GM23248 (cell line): ENCODE measurements around the gene LYPD6B. TPM values are rescaled to one million over a fixed set of nuclear protein-coding genes. Genes with fewer than 3 reads are reported as not detected.

Source experiments
- DNase-seq: peaks from one replicate; pipeline ENCODE4 v3.0.0-alpha.2; 2015
- H2AFZ ChIP-seq: fragments of 200-600 bp; sonication (generic); 2 replicates; pipeline ENCODE4 v1.6.1; 2016; ENCODE audit warnings: antibody characterized with exemption
- H3F3A ChIP-seq: fragments of 200-600 bp; sonication (generic); 2 replicates; pipeline ENCODE4 v1.6.1; 2016; ENCODE audit warnings: mild to moderate bottlenecking, antibody characterized with exemption, mixed run types; ENCODE audit not compliant: insufficient read depth
- H3K27ac ChIP-seq: fragments of 200-600 bp; sonication (generic); 2 replicates; pipeline ENCODE4 v1.5.1; 2016; ENCODE audit warnings: mild to moderate bottlenecking
- H3K27me3 ChIP-seq: fragments of 200-600 bp; sonication (generic); replicated peaks from 2 replicates; pipeline ENCODE4 v1.6.1; 2016; ENCODE audit warnings: mild to moderate bottlenecking; ENCODE audit not compliant: insufficient read depth
- H3K36me3 ChIP-seq: fragments of 200-600 bp; sonication (generic); 2 replicates; pipeline ENCODE4 v1.6.1; 2016; ENCODE audit warnings: low read depth, mild to moderate bottlenecking
- H3K4me1 ChIP-seq: fragments of 200-600 bp; sonication (generic); 2 replicates; pipeline ENCODE4 v1.6.1; 2016; ENCODE audit warnings: mild to moderate bottlenecking; ENCODE audit not compliant: insufficient read depth
- H3K4me2 ChIP-seq: fragments of 200-600 bp; sonication (generic); one replicate; pipeline ENCODE4 v1.6.1; 2016; ENCODE audit warnings: mild to moderate bottlenecking; ENCODE audit not compliant: unreplicated experiment
- H3K4me3 ChIP-seq: fragments of 200-600 bp; sonication (generic); 2 replicates; pipeline ENCODE4 v1.5.1; 2016; ENCODE audit warnings: mild to moderate bottlenecking
- H3K79me2 ChIP-seq: fragments of 200-600 bp; sonication (generic); 2 replicates; pipeline ENCODE4 v1.6.1; 2016; ENCODE audit warnings: mild to moderate bottlenecking; ENCODE audit not compliant: insufficient read depth
- H3K9ac ChIP-seq: fragments of 200-600 bp; sonication (generic); 2 replicates; pipeline ENCODE4 v1.6.1; 2016; ENCODE audit warnings: mild to moderate bottlenecking
- H3K9me2 ChIP-seq: fragments of 200-600 bp; sonication (generic); 2 replicates; pipeline ENCODE4 v1.6.1; 2016; ENCODE audit warnings: mixed run types, mild to moderate bottlenecking, moderate library complexity; ENCODE audit not compliant: insufficient read depth
- H3K9me3 ChIP-seq: fragments of 200-600 bp; sonication (generic); one replicate; pipeline ENCODE4 v1.6.1; 2017; ENCODE audit warnings: low read depth
- H4K20me1 ChIP-seq: fragments of 200-600 bp; sonication (generic); 2 replicates; pipeline ENCODE4 v1.6.0; 2016; ENCODE audit not compliant: insufficient read depth
- EZH2 ChIP-seq: fragments of 200-600 bp; sonication (generic); IDR thresholded peaks from 2 replicates; pipeline ENCODE4 v1.6.1; 2018; ENCODE audit warnings: antibody characterized with exemption, mild to moderate bottlenecking; ENCODE audit not compliant: insufficient read depth, poor library complexity, severe bottlenecking
- EZH2phosphoT487 ChIP-seq: fragments of 200-600 bp; sonication (generic); IDR thresholded peaks from 2 replicates; pipeline ENCODE4 v1.6.1; 2018; ENCODE audit warnings: antibody characterized with exemption, moderate library complexity, mild to moderate bottlenecking, low read depth; ENCODE audit not compliant: insufficient read depth
- WGBS, 2 experiments: methylation state at CpG; one replicate each; pipeline ENCODE4 v1.1.6; 2015 to 2017; ENCODE audit warnings: low lambda C conversion rate in 2 of 2, low coverage in 1 of 2; ENCODE audit errors: missing lambda C conversion rate in 2 of 2; 5-methylcytosine and 5-hydroxymethylcytosine counted together
- in situ Hi-C: fragments of 300-500 bp; cut with MboI; formaldehyde crosslinking; loops from 2 replicates; pipeline ENCODE4 v1.15.0; 2020
- polyA plus RNA-seq: library from polyadenylated mRNA; unstranded; fragments of >200 nt; fragmentation: Nextera tagmentation; extraction: Ambion mirVana; gene quantifications from 2 replicates; pipeline ENCODE4 v1.2.1, GENCODE V29; 2016
- total RNA-seq: library from RNA; depleted of rRNA; stranded (reverse); fragments of >200 nt; shearing (Covaris generic); gene quantifications from 2 replicates; pipeline ENCODE4 v1.2.3, GENCODE V29; 2014

Gene LYPD6B
- total and polyA plus RNA-seq, 2 experiments from 2014 or later: 3.9 to 11.4 TPM

DNA sequence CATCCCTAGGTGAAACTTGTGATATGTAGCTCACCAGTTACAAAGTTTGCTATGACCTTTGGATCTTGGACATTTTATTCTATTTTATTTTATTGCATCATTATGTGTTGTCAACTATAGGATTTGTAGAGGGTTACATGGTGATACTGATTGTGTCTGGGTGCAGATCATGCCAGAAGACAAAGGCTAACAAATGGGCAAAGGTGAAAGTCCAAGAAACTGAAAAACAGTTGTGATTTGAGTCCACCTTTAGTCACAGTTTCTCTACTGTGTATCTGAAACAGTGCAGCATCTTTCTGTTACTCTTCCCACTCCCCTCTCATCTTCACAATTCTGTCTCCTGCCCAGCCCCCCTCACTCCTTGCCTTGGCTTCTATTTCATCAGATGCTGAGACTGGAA lies 180.0 kb downstream of the LYPD6B start:
- no peak overlapping the region for H3K4me3 ChIP-seq
- H3K9ac ChIP-seq: no peak overlapping the region
- H2AFZ ChIP-seq: no peak overlapping the region
- no peak for DNase-seq
- TF ChIP-seq EZH2 (no peak), EZH2phosphoT487 (no peak)
- no peaks in the 10 kb centered on the region for H3K9me3 ChIP-seq
- H3K79me2 ChIP-seq: no peaks in the 10 kb centered on the region
- H3K9me2 ChIP-seq: no peaks in the 10 kb centered on the region
- 0 out of 2 replicates have a peak, but pooled peaks cover 5% of the 10 kb centered on the region for H3K27me3 ChIP-seq
- H4K20me1 ChIP-seq: no peaks in the 10 kb centered on the region
- H3K36me3 ChIP-seq: no peaks in the 10 kb centered on the region
- H3K4me2 ChIP-seq: no peak overlapping the region
- H3K4me1 ChIP-seq: no peaks in the 10 kb centered on the region
- in situ Hi-C loops: no loop called here
- no peaks in the 10 kb centered on the region for H3F3A ChIP-seq
- no peak overlapping the region for H3K27ac ChIP-seq

DNA sequence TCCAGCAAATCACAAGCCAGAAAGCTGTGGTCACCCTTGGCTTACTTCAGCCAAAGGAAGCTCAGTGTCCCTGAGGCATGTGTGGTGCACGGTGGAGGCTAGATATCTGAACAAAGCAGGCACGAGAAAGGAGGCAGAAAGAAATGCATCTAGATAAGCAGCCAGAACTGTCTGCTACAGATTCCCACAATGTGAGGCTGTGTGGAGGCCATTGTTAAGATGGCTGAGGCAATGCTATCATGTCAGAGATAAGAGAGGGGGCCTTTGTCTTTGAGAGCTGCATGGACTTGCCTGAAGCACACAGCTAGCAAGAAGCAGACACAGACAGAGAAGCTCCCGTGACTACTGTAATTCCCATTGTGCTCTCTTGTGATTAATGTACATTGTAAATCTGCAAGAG lies 181.4 kb downstream of the LYPD6B start:
- no peak overlapping the region for H3K4me3 ChIP-seq
- no peaks in the 10 kb centered on the region for H4K20me1 ChIP-seq
- no peak for DNase-seq
- in situ Hi-C loops: no loop called here
- WGBS, 2 experiments: 55 to 63% methylated on average over 3 of the region's 3 CpGs
- no peaks in the 10 kb centered on the region for H3F3A ChIP-seq
- no peak overlapping the region for H2AFZ ChIP-seq
- H3K9me3 ChIP-seq: no peaks in the 10 kb centered on the region
- no peaks in the 10 kb centered on the region for H3K4me1 ChIP-seq
- H3K27ac ChIP-seq: no peak overlapping the region
- no peaks in the 10 kb centered on the region for H3K79me2 ChIP-seq
- no peaks in the 10 kb centered on the region for H3K9me2 ChIP-seq
- no peak overlapping the region for H3K9ac ChIP-seq
- H3K36me3 ChIP-seq: no peaks in the 10 kb centered on the region
- 0 out of 2 replicates have a peak, but pooled peaks cover 5% of the 10 kb centered on the region for H3K27me3 ChIP-seq
- no peak overlapping the region for H3K4me2 ChIP-seq
- no peak for TF ChIP-seq EZH2
- TF ChIP-seq EZH2phosphoT487: no peak

DNA sequence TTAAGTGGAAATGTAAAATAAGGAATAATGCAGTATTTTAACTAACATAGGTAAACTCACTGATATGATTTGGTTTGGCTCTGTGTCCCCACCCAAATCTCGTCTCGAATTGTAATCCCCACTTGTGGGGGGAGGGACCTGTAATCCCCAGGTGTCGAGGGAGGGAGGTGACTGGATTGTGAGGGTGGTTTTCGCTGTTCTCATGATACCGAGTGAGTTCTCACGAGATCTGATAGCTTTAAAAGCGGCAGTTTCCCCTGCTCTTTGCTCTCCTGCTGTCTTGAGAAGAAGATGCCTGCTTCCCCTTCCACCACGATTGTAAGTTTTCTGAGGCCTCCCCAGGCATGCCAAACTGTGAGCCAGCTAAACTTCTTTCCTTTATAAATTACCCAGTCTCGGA lies 182.5 kb downstream of the LYPD6B start:
- 62 to 66% methylated on average over 9 of the region's 9 CpGs for WGBS, 2 experiments
- Histone ChIP-seq H3K9me2 (no peaks in the 10 kb centered on the region), H3K27me3 (peaks cover 5% of the 10 kb centered on the region; the same call in 1 of the 2 replicates), H3K9me3 (no peaks in the 10 kb centered on the region), H3F3A (no peaks in the 10 kb centered on the region), H3K27ac (no peak overlapping the region), H3K9ac (no peak overlapping the region), H4K20me1 (no peaks in the 10 kb centered on the region), H3K4me3 (no peak overlapping the region), H2AFZ (no peak overlapping the region), H3K4me2 (no peak overlapping the region), H3K79me2 (no peaks in the 10 kb centered on the region), H3K4me1 (no peaks in the 10 kb centered on the region), H3K36me3 (no peaks in the 10 kb centered on the region)
- no peak for DNase-seq
- in situ Hi-C loops: no loop called here
- no peak for TF ChIP-seq EZH2

DNA sequence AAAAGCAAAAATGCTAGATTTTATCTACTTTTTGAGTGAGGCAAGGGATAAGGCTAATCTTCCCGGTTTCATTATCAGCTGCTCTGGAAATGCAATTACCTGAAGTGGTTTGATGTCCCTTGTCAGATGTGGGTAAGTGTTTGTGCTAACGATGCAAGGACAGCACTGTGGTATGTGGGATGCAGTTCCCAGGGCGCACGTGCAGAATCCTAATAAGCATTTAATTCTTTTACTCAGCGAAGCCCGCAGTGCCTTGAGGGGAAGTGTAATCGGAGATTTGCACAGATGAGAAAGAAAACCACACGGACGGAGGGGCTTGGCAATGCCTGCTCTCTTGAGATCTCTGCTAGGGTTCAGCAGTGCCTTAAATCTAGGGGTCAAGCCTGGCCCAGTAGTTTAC lies 183.4 kb downstream of the LYPD6B start:
- H3K4me3 ChIP-seq: no peak overlapping the region
- no peak for DNase-seq
- H4K20me1 ChIP-seq: no peaks in the 10 kb centered on the region
- no peak overlapping the region for H2AFZ ChIP-seq
- H3K9me2 ChIP-seq: no peaks in the 10 kb centered on the region
- in situ Hi-C loops: no loop called here
- H3K27ac ChIP-seq: no peak overlapping the region
- 67 to 70% methylated on average over 9 of the region's 9 CpGs for WGBS, 2 experiments
- H3F3A ChIP-seq: no peaks in the 10 kb centered on the region
- no peaks in the 10 kb centered on the region for H3K36me3 ChIP-seq
- H3K27me3 ChIP-seq: peaks cover 5% of the 10 kb centered on the region; the same call in 1 of the 2 replicates
- TF ChIP-seq EZH2: no peak
- TF ChIP-seq EZH2phosphoT487: no peak
- H3K4me2 ChIP-seq: no peak overlapping the region
- H3K9me3 ChIP-seq: no peaks in the 10 kb centered on the region
- no peaks in the 10 kb centered on the region for H3K4me1 ChIP-seq
- H3K9ac ChIP-seq: no peak overlapping the region
- H3K79me2 ChIP-seq: no peaks in the 10 kb centered on the region

DNA sequence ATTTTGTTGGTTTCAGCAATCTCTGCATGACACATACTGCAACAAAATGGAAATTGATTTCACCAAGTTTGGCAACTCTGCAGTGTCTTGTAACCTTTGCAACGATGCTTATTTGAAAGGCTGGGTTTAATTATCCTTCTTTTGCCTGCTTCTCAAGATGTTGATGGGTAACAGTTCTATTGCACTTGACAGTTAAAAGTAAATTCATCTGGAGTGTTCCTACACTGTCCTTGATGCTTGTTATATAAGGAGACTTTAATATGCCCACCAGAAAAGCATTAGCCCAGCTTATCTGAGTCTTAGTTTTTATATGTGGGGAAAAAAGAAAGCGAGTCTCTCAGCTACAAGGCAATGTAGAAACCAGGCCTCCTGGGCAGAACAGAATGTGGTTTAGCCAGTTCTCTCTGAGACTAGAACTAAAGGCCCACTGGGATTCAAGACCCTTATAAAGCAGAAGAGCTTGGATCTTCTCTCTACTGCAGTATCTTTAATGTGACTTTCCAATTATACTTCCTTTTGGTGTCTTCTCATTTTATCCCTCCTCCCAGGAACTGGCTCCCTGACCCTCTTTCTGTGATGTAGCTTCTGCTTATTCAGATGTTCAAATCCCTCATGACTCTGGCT lies 185.1 kb downstream of the LYPD6B start:
- Histone ChIP-seq H3K36me3 (no peaks in the 10 kb centered on the region), H3K9ac (no peak overlapping the region), H3K4me3 (no peak overlapping the region), H3K27ac (no peak overlapping the region), H2AFZ (no peak overlapping the region), H3K9me3 (no peaks in the 10 kb centered on the region), H4K20me1 (no peaks in the 10 kb centered on the region), H3F3A (no peaks in the 10 kb centered on the region), H3K79me2 (no peaks in the 10 kb centered on the region), H3K27me3 (peaks cover 5% of the 10 kb centered on the region; the same call in 1 of the 2 replicates), H3K4me2 (no peak overlapping the region), H3K4me1 (no peaks in the 10 kb centered on the region), H3K9me2 (no peaks in the 10 kb centered on the region)
- DNase-seq: no peak
- in situ Hi-C loops: no loop called here
- no peak for TF ChIP-seq EZH2
- no peak for TF ChIP-seq EZH2phosphoT487
- WGBS, 2 experiments: 12 to 16% methylated on average over 2 of the region's 2 CpGs
